ENCODE measurements around the gene P3H3.

DNA sequence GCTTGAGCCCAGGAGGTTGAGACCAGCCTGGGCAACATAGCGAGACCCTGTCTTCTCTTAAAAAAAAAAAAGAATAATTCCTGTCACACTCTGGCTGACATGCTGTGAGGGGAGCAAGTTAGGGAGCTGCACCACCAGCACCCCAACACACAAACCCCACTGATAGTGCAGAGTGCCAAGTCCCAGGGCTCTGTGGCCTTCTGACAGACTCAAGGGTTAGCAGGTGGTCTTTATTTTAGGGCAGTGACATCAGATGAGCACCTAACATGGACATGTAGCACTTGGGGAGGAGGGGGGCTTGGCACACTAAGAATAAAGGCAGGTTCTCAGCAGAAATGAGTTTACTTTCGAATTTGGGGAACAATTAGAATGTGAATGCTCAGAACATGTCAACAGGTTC lies 30.6 kb downstream of the P3H3 start:
- no peak for TF ChIP-seq POLR2A (IDR thresholded peaks at IDR 0.05)
- TF ChIP-seq, protein P1, sequence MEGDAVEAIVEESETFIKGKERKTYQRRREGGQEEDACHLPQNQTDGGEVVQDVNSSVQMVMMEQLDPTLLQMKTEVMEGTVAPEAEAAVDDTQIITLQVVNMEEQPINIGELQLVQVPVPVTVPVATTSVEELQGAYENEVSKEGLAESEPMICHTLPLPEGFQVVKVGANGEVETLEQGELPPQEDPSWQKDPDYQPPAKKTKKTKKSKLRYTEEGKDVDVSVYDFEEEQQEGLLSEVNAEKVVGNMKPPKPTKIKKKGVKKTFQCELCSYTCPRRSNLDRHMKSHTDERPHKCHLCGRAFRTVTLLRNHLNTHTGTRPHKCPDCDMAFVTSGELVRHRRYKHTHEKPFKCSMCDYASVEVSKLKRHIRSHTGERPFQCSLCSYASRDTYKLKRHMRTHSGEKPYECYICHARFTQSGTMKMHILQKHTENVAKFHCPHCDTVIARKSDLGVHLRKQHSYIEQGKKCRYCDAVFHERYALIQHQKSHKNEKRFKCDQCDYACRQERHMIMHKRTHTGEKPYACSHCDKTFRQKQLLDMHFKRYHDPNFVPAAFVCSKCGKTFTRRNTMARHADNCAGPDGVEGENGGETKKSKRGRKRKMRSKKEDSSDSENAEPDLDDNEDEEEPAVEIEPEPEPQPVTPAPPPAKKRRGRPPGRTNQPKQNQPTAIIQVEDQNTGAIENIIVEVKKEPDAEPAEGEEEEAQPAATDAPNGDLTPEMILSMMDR (IDR thresholded peaks at IDR 0.05), result no peak
- no peak for TF ChIP-seq POLR2AphosphoS5 (IDR thresholded peaks at IDR 0.05)
